Epithelial cell of proximal tubule (primary cell): ENCODE measurements around the gene COX8C. TPM values are rescaled to one million over a fixed set of nuclear protein-coding genes. Genes with fewer than 3 reads are reported as not detected.

Source experiments
- DNase-seq: peaks from one replicate; pipeline ENCODE4 v3.0.0-alpha.2; 2011; ENCODE audit warnings: low read depth
- H3K4me3 ChIP-seq: 2 replicates; pipeline ENCODE4 v1.5.1; 2011; ENCODE audit warnings: low read depth, mild to moderate bottlenecking, low read length
- CTCF ChIP-seq: conservative IDR thresholded peaks from 2 replicates; pipeline ENCODE4 v1.5.1; 2012; ENCODE audit warnings: low read depth, mild to moderate bottlenecking, low read length
- total RNA-seq: library from RNA; depleted of rRNA; stranded (reverse); fragments of >200 nt; gene quantifications from 2 replicates; pipeline ENCODE4 v1.2.3, GENCODE V29; 2015

COX8C gene
- not detected in 2 replicates for total RNA-seq

- no peak for DNase-seq
- H3K4me3 ChIP-seq, result no peak within 1 kb of the TSS
- no peak for TF ChIP-seq CTCF
Observed at GRCh38 chr14:93346926-93347721, at the start of gene COX8C. TSS of gene COX8C (plus strand) at chr14:93347182. CDS start at chr14:93347269, 87 bp downstream.

GRCh38 chr14:93299416-93299815, 47.6 kb upstream of the COX8C start:
- no peak overlapping the region for H3K4me3 ChIP-seq
- no peak for DNase-seq
- TF ChIP-seq CTCF, result no peak

GRCh38 chr14:93299866-93300265, 47.1 kb upstream of the COX8C start:
- no peak for DNase-seq
- no peak overlapping the region for H3K4me3 ChIP-seq
- no peak for TF ChIP-seq CTCF

GRCh38 chr14:93301821-93302447, 45.0 kb upstream of the COX8C start:
- DNase-seq, result peak; percentile 76
- no peak for TF ChIP-seq CTCF

GRCh38 chr14:93302688-93303581, 44.0 kb upstream of the COX8C start:
- no peak for DNase-seq
- H3K4me3 ChIP-seq, result no peak overlapping the region
- no peak for TF ChIP-seq CTCF

More at GRCh38 chr14:93301821-93302447, 45.0 kb upstream of the COX8C start:
- no peak overlapping the region for H3K4me3 ChIP-seq

- no peak for DNase-seq
- TF ChIP-seq CTCF, result no peak
- H3K4me3 ChIP-seq, result no peak overlapping the region
Observed at GRCh38 chr14:93303659-93304058, 43.3 kb upstream of the COX8C start.
